Measurements from ENCODE around the gene HSPA12B.

HSPA12B gene

DNA sequence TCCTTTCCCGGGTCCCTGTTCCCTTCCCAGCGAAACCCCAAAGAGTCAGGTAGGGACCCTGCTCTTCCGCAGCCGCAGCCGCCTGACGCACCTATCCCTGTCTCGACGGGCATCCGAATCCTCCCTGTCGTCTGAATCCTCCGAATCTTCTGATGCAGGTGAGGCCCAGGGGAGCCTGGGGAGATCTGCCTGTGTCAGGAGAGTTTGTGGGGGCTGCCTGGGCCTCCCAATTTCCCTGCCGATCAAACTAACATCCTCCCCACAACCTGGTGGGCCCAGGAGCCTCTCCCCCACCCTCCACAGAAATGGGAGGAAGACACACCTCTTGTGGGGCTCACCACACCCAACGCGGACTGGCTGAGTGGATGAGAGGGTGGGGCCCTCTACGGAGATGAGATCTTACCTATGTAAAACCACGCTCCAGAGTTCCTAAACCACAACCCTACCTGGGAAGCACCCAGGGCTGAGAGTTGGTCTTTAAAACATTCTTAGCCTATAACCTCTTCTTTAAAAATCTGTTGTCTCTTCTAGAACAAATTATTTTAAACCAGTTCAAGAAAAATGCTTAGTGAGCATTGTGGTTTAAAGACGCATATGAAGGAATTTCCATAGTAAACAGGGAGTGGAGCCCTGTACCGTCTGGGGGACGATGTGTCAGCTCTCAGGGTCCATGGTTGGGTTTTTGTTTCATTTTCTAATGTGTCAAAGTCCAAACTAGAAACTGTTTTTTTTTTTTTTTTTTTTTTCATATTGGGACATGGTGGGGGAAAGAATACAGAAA is 65.3 kb downstream of the HSPA12B start:
- peaks cover 21% of the 10 kb centered on the region for H3K4me1 ChIP-seq (ENCODE audit: control insufficient read depth, insufficient read depth, low read length)
- H3K4me3 ChIP-seq (ENCODE audit: low read length): peak overlapping the region; percentile 94
- peak overlapping the region; percentile 86 for H3K9ac ChIP-seq (ENCODE audit: low read length)
- H3K27me3 ChIP-seq (replicated peaks; ENCODE audit: control insufficient read depth, insufficient read depth, low read length): no peaks in the 10 kb centered on the region
- DNase-seq (ENCODE audit: low read depth): no peak
- H3K9me3 ChIP-seq (ENCODE audit: control insufficient read depth, low read length): no peaks in the 10 kb centered on the region
- peaks cover 31% of the 10 kb centered on the region for H3K36me3 ChIP-seq (ENCODE audit: control insufficient read depth, insufficient read depth, low read length, severe bottlenecking)

DNA sequence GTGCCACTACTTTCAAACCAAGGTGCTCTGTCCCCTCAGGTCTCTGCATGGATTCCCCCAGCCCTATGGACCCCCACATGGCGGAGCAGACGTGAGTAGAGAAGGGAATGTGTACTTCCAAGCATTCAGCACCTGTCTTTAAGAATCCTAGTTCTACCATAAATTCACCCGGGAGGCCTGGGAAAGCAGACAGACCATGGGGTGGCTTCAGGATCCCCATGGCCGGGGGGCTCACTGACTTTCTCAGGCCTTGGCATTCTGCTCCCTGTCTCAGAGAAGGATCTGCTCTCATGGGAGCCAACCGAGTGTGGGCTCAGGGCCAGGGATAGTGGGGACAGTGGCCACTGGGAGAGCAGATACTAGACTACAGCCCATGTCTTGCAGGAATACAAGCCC is 65.9 kb downstream of the HSPA12B start:
- Histone ChIP-seq H3K9ac (ENCODE audit: low read length) (peak overlapping the region; percentile 86), H3K4me3 (ENCODE audit: low read length) (peak overlapping the region; percentile 94), H3K36me3 (ENCODE audit: control insufficient read depth, insufficient read depth, low read length, severe bottlenecking) (peaks cover 37% of the 10 kb centered on the region), H3K9me3 (ENCODE audit: control insufficient read depth, low read length) (no peaks in the 10 kb centered on the region), H3K27me3 (replicated peaks; ENCODE audit: control insufficient read depth, insufficient read depth, low read length) (no peaks in the 10 kb centered on the region), H3K4me1 (ENCODE audit: control insufficient read depth, insufficient read depth, low read length) (peaks cover 21% of the 10 kb centered on the region)
- DNase-seq (ENCODE audit: low read depth): no peak

DNA sequence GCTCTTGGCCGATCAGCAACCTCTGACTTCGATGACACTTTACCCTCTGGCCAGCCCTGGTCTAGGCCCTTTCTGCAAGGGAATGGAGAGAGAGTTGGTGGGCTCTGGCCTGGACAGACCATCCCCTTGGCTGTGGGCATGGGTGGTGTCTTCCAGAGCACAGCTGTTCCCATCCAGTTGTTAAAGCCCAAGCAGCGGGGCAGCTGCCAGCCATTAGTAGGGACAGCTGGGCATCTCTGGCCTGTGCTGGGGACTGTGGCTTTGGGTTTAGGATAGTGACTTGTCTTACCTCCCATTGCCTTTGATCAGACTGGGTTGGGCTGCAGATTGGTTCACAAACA is 66.4 kb downstream of the HSPA12B start:
- peaks cover 42% of the 10 kb centered on the region for H3K36me3 ChIP-seq (ENCODE audit: control insufficient read depth, insufficient read depth, low read length, severe bottlenecking)
- H3K27me3 ChIP-seq (replicated peaks; ENCODE audit: control insufficient read depth, insufficient read depth, low read length): no peaks in the 10 kb centered on the region
- H3K4me1 ChIP-seq (ENCODE audit: control insufficient read depth, insufficient read depth, low read length): peaks cover 21% of the 10 kb centered on the region
- DNase-seq (ENCODE audit: low read depth): no peak
- no peaks in the 10 kb centered on the region for H3K9me3 ChIP-seq (ENCODE audit: control insufficient read depth, low read length)
- no peak overlapping the region for H3K9ac ChIP-seq (ENCODE audit: low read length)
- no peak overlapping the region for H3K4me3 ChIP-seq (ENCODE audit: low read length)

DNA sequence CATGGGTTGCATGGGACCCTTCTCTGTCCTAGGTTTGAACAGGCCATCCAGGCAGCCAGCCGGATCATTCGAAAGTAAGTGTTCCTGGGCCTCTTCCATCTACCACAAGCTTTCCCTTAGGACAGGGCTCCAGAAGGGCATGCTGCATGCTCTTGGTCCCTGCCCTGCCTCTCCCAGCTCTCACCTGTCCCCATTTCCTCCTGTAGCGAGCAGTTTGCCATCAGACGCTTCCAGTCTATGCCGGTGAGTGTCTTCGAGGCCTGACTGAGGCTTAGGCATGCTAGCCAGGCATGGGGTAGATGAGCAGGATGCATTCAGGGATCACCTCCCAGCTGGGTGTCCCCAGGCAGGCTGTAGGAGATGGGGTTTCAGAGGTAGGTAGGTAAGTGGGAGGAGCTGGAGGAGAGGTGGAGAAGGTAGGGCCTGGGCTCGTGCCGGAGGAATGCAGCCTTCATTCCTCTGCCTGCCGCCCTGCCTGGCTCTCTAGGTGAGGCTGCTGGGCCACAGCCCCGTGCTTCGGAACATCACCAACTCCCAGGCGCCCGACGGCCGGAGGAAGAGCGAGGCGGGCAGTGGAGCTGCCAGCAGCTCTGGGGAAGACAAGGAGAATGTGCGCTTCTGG is 67.9 kb downstream of the HSPA12B start:
- H3K4me3 ChIP-seq (ENCODE audit: low read length): no peak overlapping the region
- H3K27me3 ChIP-seq (replicated peaks; ENCODE audit: control insufficient read depth, insufficient read depth, low read length): no peaks in the 10 kb centered on the region
- peaks cover 26% of the 10 kb centered on the region for H3K4me1 ChIP-seq (ENCODE audit: control insufficient read depth, insufficient read depth, low read length)
- no peak for DNase-seq (ENCODE audit: low read depth)
- H3K36me3 ChIP-seq (ENCODE audit: control insufficient read depth, insufficient read depth, low read length, severe bottlenecking): peaks cover 42% of the 10 kb centered on the region
- no peak overlapping the region for H3K9ac ChIP-seq (ENCODE audit: low read length)
- H3K9me3 ChIP-seq (ENCODE audit: control insufficient read depth, low read length): no peaks in the 10 kb centered on the region

DNA sequence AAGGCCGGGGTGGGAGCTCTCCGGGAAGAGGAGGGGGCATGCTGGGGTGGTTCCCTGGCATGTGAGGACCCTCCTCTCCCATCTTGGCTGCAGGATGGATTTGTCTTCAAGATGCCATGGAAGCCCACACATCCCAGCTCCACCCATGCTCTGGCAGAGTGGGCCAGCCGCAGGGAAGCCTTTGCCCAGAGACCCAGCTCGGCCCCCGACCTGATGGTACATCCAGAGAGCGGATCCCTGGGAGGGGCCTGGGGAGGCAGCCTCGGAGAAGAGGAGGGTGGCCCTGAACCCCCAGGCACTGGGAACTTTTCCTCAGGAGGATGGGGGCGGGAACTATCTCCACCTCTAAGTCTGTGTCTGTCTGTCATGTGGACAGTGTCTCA is 68.4 kb downstream of the HSPA12B start:
- H3K4me1 ChIP-seq (ENCODE audit: control insufficient read depth, insufficient read depth, low read length): peaks cover 31% of the 10 kb centered on the region
- no peaks in the 10 kb centered on the region for H3K27me3 ChIP-seq (replicated peaks; ENCODE audit: control insufficient read depth, insufficient read depth, low read length)
- H3K9ac ChIP-seq (ENCODE audit: low read length): no peak overlapping the region
- no peaks in the 10 kb centered on the region for H3K9me3 ChIP-seq (ENCODE audit: control insufficient read depth, low read length)
- peaks cover 42% of the 10 kb centered on the region for H3K36me3 ChIP-seq (ENCODE audit: control insufficient read depth, insufficient read depth, low read length, severe bottlenecking)
- DNase-seq (ENCODE audit: low read depth): no peak
- no peak overlapping the region for H3K4me3 ChIP-seq (ENCODE audit: low read length)

DNA sequence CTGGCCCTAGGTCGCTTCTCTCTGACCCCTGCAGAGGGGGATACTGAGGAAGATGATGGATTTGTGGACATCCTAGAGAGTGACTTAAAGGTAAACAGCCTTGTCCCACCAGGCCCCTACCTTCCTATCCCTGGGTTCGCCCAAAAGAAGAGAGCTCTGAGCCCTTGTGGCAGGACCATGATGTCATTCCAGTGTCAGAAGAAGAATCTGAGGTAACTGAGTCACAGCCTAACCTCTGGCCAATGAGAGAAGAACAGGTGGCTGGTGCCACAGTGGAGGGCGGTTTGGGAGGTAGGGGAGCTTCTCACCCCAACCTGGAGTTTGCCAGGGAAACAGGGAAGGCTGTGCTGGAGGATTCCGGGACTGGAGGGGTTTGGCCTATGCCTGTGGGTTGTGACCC is 68.8 kb downstream of the HSPA12B start:
- DNase-seq (ENCODE audit: low read depth): no peak
- Histone ChIP-seq H3K36me3 (ENCODE audit: control insufficient read depth, insufficient read depth, low read length, severe bottlenecking) (peaks cover 42% of the 10 kb centered on the region), H3K9me3 (ENCODE audit: control insufficient read depth, low read length) (no peaks in the 10 kb centered on the region), H3K27me3 (replicated peaks; ENCODE audit: control insufficient read depth, insufficient read depth, low read length) (no peaks in the 10 kb centered on the region), H3K9ac (ENCODE audit: low read length) (no peak overlapping the region), H3K4me1 (ENCODE audit: control insufficient read depth, insufficient read depth, low read length) (peaks cover 36% of the 10 kb centered on the region), H3K4me3 (ENCODE audit: low read length) (no peak overlapping the region)

DNA sequence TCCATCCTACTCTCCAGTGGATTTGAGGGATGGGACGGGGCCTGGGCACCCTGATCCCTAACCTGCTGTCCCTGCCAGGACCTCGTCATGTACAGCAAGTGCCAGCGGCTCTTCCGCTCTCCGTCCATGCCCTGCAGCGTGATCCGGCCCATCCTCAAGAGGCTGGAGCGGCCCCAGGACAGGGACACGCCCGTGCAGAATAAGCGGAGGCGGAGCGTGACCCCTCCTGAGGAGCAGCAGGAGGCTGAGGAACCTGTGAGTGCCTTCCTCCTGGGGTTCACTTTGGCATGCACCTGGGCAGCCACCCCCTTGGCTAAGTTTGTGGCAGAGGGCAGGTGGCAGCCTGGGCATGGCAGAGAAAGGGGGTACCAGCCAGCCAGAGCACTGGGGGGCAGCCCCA is 69.4 kb downstream of the HSPA12B start:
- no peak for DNase-seq (ENCODE audit: low read depth)
- H3K4me1 ChIP-seq (ENCODE audit: control insufficient read depth, insufficient read depth, low read length): peaks cover 34% of the 10 kb centered on the region
- H3K36me3 ChIP-seq (ENCODE audit: control insufficient read depth, insufficient read depth, low read length, severe bottlenecking): peaks cover 42% of the 10 kb centered on the region
- no peaks in the 10 kb centered on the region for H3K27me3 ChIP-seq (replicated peaks; ENCODE audit: control insufficient read depth, insufficient read depth, low read length)
- H3K9me3 ChIP-seq (ENCODE audit: control insufficient read depth, low read length): no peaks in the 10 kb centered on the region
- H3K4me3 ChIP-seq (ENCODE audit: low read length): no peak overlapping the region
- no peak overlapping the region for H3K9ac ChIP-seq (ENCODE audit: low read length)

Measured in adipocyte (in vitro differentiated cells).